Measurements from ENCODE around the gene AVPR2. TPM values are rescaled to one million over a fixed set of nuclear protein-coding genes. Genes with fewer than 3 reads are reported as not detected.

The AVPR2 gene
- polyA plus RNA-seq, 2 of the 4 experiments (the other 2 are of a cell fraction): not detected

GRCh38 chrX:153865321-153865580, 39.2 kb upstream of the AVPR2 start:
- no peaks in the 10 kb centered on the region for H3K4me1 ChIP-seq
- TF ChIP-seq GATA3 (IDR thresholded peaks at IDR 0.05; ENCODE audit: borderline replicate concordance) (no peak), HES2 (IDR thresholded peaks at IDR 0.05) (no peak), NPAS2 (CRISPR knock-in tag; IDR thresholded peaks at IDR 0.05; ENCODE audit: borderline replicate concordance) (no peak), E2F6 (IDR thresholded peaks at IDR 0.05; ENCODE audit: borderline replicate concordance, low read depth) (no peak), HMGXB4 (CRISPR knock-in tag; IDR thresholded peaks at IDR 0.05; ENCODE audit: borderline replicate concordance) (no peak), HOXB13 (CRISPR knock-in tag; IDR thresholded peaks at IDR 0.05; ENCODE audit: low read depth) (no peak), EP300 (IDR thresholded peaks at IDR 0.05) (no peak), EHF (CRISPR knock-in tag; IDR thresholded peaks at IDR 0.05) (no peak), CTCF (IDR thresholded peaks at IDR 0.05) (no peak), ESRRA (IDR thresholded peaks at IDR 0.05; ENCODE audit: borderline replicate concordance, low read length) (no peak), HOXB5 (CRISPR knock-in tag; IDR thresholded peaks at IDR 0.05) (no peak), CBX8 (IDR thresholded peaks at IDR 0.05) (no peak), MAX (IDR thresholded peaks at IDR 0.05) (no peak), ZNF302 (CRISPR knock-in tag; IDR thresholded peaks at IDR 0.05) (no peak), ZFP36 (IDR thresholded peaks at IDR 0.05; ENCODE audit: borderline replicate concordance, partially characterized antibody) (no peak), PBX3 (IDR thresholded peaks at IDR 0.05) (no peak)
- H3K9me3 ChIP-seq: no peaks in the 10 kb centered on the region
- POLR2A ChIA-PET: no interaction called here
- no peak overlapping the region for H3K27ac ChIP-seq
- no peak for ATAC-seq
- WGBS (ENCODE audit: missing lambda C conversion rate): 100% methylated on average over 2 of the region's 11 CpGs
- no peak overlapping the region for H3K4me2 ChIP-seq
- CTCF ChIA-PET: interaction anchor here (0.7 kb wide), 1 partner anchor 1703 kb away, joined by 3 read pairs; no protein-coding TSS in a partner anchor
- no peak for DNase-seq (ENCODE audit: low read depth in 1 of 2, low spot score in 1 of 2)
- H3K4me3 ChIP-seq: no peak overlapping the region
- FAIRE-seq: no peak

GRCh38 chrX:153865685-153866084, 38.8 kb upstream of the AVPR2 start:
- 89% methylated on average over 9 of the region's 9 CpGs for WGBS (ENCODE audit: missing lambda C conversion rate)
- H3K4me2 ChIP-seq: no peak overlapping the region
- no peaks in the 10 kb centered on the region for H3K4me1 ChIP-seq
- ATAC-seq: no peak
- CTCF ChIA-PET: no interaction called here
- no peaks in the 10 kb centered on the region for H3K9me3 ChIP-seq
- POLR2A ChIA-PET: no interaction called here
- H3K27ac ChIP-seq: no peak overlapping the region
- no peak overlapping the region for H3K4me3 ChIP-seq
- no peak for DNase-seq (ENCODE audit: low read depth in 1 of 2, low spot score in 1 of 2)
- FAIRE-seq: no peak
- TF ChIP-seq RNF2 (IDR thresholded peaks at IDR 0.05; ENCODE audit: borderline replicate concordance, low read depth): no peak
- TF ChIP-seq POLR2A (IDR thresholded peaks at IDR 0.05; ENCODE audit: low read length): no peak
- TF ChIP-seq NR3C1 (IDR thresholded peaks at IDR 0.05): no peak
- no peak for TF ChIP-seq KDM5A (IDR thresholded peaks at IDR 0.05)
- TF ChIP-seq ZC3H11A (IDR thresholded peaks at IDR 0.05): no peak
- TF ChIP-seq CHD4 (IDR thresholded peaks at IDR 0.05; ENCODE audit: borderline replicate concordance): no peak
- TF ChIP-seq CTCF (IDR thresholded peaks at IDR 0.05): no peak
- no peak for TF ChIP-seq EP300 (IDR thresholded peaks at IDR 0.05)
- TF ChIP-seq JUNB (IDR thresholded peaks at IDR 0.05): no peak
